PC-9 (cell line): ENCODE data around the gene CCDC88C. TPM values are rescaled to one million over a fixed set of nuclear protein-coding genes. Genes with fewer than 3 reads are reported as not detected.

Source experiments
- BruUV-seq: library from RNA; stranded (reverse); fragments of 400-500 nt; replicated peaks from 2 replicates; lab custom pipeline; 2021; lab: Mats Ljungman, UMichigan
- CTCF ChIA-PET: fragments of 300-600 bp; sonication (Branson Sonifier 250); formaldehyde crosslinking; loops from one replicate; lab custom pipeline; 2022; ENCODE audit warnings: antibody characterized with exemption; lab: Charles Lee
- POLR2A ChIA-PET: fragments of 300-600 bp; sonication (Branson Sonifier 250); formaldehyde crosslinking; loops from one replicate; lab custom pipeline; 2022; ENCODE audit warnings: antibody characterized with exemption; ENCODE audit not compliant: unreplicated experiment; lab: Charles Lee
- DNase-seq, 2 experiments: peaks; one replicate each; pipeline versions ENCODE4 v3.0.0 to v3.0.0-alpha.2; 2015 to 2022; ENCODE audit warnings: mixed read lengths in 1 of 2
- H2AFZ ChIP-seq: fragments of 200-600 bp; sonication (generic); 2 replicates; pipeline ENCODE4 v1.8.1; 2017; ENCODE audit warnings: antibody characterized with exemption
- H3F3A ChIP-seq: fragments of 200-600 bp; sonication (generic); 2 replicates; pipeline ENCODE4 v1.8.1; 2017; ENCODE audit warnings: antibody characterized with exemption, mild to moderate bottlenecking, low read depth; ENCODE audit not compliant: insufficient read depth
- H3K27ac ChIP-seq: fragments of 200-600 bp; sonication (generic); 2 replicates; pipeline ENCODE4 v1.6.1; 2016; ENCODE audit warnings: mixed run types
- H3K27me3 ChIP-seq: fragments of 200-600 bp; sonication (generic); 2 replicates; pipeline ENCODE4 v1.6.1; 2016; ENCODE audit warnings: low read depth, mixed run types; ENCODE audit not compliant: insufficient read depth
- H3K36me3 ChIP-seq: fragments of 200-600 bp; sonication (generic); 2 replicates; pipeline ENCODE4 v1.6.1; 2016; ENCODE audit warnings: low read depth, mixed run types
- H3K4me1 ChIP-seq: fragments of 200-600 bp; sonication (generic); replicated peaks from 2 replicates; pipeline ENCODE4 v1.6.1; 2016; ENCODE audit warnings: mixed run types; ENCODE audit not compliant: insufficient read depth
- H3K4me2 ChIP-seq: fragments of 200-600 bp; sonication (generic); 2 replicates; pipeline ENCODE4 v1.6.1; 2017; ENCODE audit warnings: mixed run types
- H3K4me3 ChIP-seq: fragments of 200-600 bp; sonication (generic); 2 replicates; pipeline ENCODE4 v1.6.1; 2016; ENCODE audit warnings: mixed run types
- H3K79me2 ChIP-seq: fragments of 200-600 bp; sonication (generic); 2 replicates; pipeline ENCODE4 v1.6.1; 2017; ENCODE audit warnings: low read depth, mixed run types
- H3K9me2 ChIP-seq: fragments of 200-600 bp; sonication (generic); 2 replicates; pipeline ENCODE4 v1.8.1; 2017; ENCODE audit warnings: mild to moderate bottlenecking; ENCODE audit not compliant: insufficient read depth
- H3K9me3 ChIP-seq: fragments of 200-600 bp; sonication (generic); 2 replicates; pipeline ENCODE4 v1.8.1; 2016; ENCODE audit warnings: low read depth; ENCODE audit not compliant: insufficient read depth
- H4K20me1 ChIP-seq: fragments of 200-600 bp; sonication (generic); 2 replicates; pipeline ENCODE4 v1.8.1; 2017; ENCODE audit not compliant: insufficient read depth
- CTCF ChIP-seq: fragments of 200-600 bp; sonication (generic); conservative IDR thresholded peaks from 2 replicates; pipeline ENCODE4 v1.6.1; 2017; ENCODE audit warnings: mixed run types, antibody characterized with exemption, mild to moderate bottlenecking, moderate library complexity
- EZH2 ChIP-seq: fragments of 200-600 bp; sonication (generic); IDR thresholded peaks from 2 replicates; pipeline ENCODE4 v1.8.0; 2017; ENCODE audit warnings: antibody characterized with exemption, low read depth
- intact Hi-C: fragments of 100-400 bp; cut with micrococcal nuclease; formaldehyde crosslinking; loops from one replicate; pipeline ENCODE4 v1.10.0; 2022; ENCODE audit not compliant: unreplicated experiment
- total RNA-seq: library from RNA; stranded (reverse); gene quantifications from 2 replicates; pipeline ENCODE4 v1.2.3, GENCODE V29; 2021

Gene CCDC88C
- total RNA-seq, 1 experiment from 2014 or later, result 7.4 TPM

DNA sequence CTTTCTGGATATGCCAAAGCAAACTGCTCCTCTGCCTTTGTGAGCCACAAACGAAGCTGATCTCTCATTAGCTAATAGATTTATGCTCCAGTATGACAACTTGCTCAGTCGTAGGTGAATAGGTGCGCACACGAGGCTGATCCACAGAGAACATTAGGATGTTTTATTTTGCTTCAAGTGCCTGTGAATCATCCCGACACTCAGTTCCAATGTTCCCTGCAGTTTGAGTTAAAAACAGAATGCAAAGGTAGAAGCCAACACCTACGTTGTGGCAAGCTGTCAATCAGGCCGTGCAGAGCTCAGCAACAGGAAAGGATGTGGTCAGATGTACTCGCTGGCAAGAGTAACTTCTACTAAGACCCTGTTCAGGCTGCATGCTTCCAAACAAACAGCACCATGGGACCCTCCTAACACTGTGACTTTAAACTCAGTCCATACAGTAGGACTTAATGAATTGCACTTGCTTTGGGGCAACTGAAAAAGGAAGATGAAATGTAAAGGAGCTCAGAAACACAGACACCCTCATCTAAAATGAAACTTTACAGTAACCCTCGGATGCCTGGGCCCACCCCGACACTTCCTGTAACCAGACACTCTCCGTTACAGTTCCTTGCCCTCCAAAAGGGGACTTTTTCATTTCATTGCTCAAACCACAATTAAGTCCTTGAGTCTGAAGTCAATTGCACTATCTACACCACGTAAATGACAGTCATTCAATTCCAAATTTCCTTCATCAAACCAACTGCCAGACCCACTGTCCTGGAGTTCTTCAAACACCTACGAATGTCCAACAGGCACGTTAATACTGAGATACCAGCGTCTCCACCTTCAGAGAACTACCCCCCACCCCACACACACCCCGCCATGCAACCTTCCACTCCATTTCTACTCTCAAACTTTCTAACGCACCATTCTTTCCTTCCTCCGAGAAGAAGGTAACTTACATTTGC lies 1.6 kb downstream of the CCDC88C start:
- Histone ChIP-seq H3K27ac (no peak overlapping the region), H4K20me1 (no peaks in the 10 kb centered on the region), H3K4me1 (peaks cover 14% of the 10 kb centered on the region), H3K36me3 (no peaks in the 10 kb centered on the region), H3K27me3 (no peaks in the 10 kb centered on the region), H3K9me2 (no peaks in the 10 kb centered on the region), H3K4me2 (peak overlapping the region; percentile 91), H2AFZ (peak overlapping the region; percentile 79), H3K79me2 (no peaks in the 10 kb centered on the region), H3K4me3 (peak overlapping the region; percentile 83), H3F3A (peaks cover 6% of the 10 kb centered on the region; the same call in 1 of the 2 replicates), H3K9me3 (no peaks in the 10 kb centered on the region)
- POLR2A ChIA-PET, result no interaction called here
- DNase-seq, result no peak
- TF ChIP-seq EZH2 (no peak), CTCF (no peak)
- CTCF ChIA-PET, result no interaction called here
- TSS peak; percentile 20 for BruUV-seq
- intact Hi-C loops, result loop anchor here (5.0 kb wide), 1 partner anchor 49 kb away; no protein-coding TSS in a partner anchor

GRCh38 chr14:91414475-91414833 lies 3.2 kb downstream of the CCDC88C start:
- H3K9me3 ChIP-seq, result no peaks in the 10 kb centered on the region
- H3K27ac ChIP-seq, result no peak overlapping the region
- H3K79me2 ChIP-seq, result no peaks in the 10 kb centered on the region
- no peaks in the 10 kb centered on the region for H4K20me1 ChIP-seq
- H3K4me2 ChIP-seq, result no peak overlapping the region
- H3K4me3 ChIP-seq, result no peak overlapping the region
- ChIA-PET CTCF (no interaction called here), POLR2A (no interaction called here)
- TF ChIP-seq EZH2 (no peak), CTCF (no peak)
- BruUV-seq, result no TSS peak
- no peaks in the 10 kb centered on the region for H3K36me3 ChIP-seq
- H3K9me2 ChIP-seq, result no peaks in the 10 kb centered on the region
- no peak for DNase-seq
- H3K27me3 ChIP-seq, result no peaks in the 10 kb centered on the region
- H2AFZ ChIP-seq, result no peak overlapping the region
- intact Hi-C loops, result no loop called here
- peaks cover 6% of the 10 kb centered on the region; the same call in 1 of the 2 replicates for H3F3A ChIP-seq
- peaks cover 14% of the 10 kb centered on the region for H3K4me1 ChIP-seq

GRCh38 chr14:91413547-91414474 lies 3.8 kb downstream of the CCDC88C start:
- H3K9me3 ChIP-seq, result no peaks in the 10 kb centered on the region
- no peaks in the 10 kb centered on the region for H3K27me3 ChIP-seq
- no peaks in the 10 kb centered on the region for H3K79me2 ChIP-seq
- DNase-seq, result peak; percentile 50 to 73
- H3K36me3 ChIP-seq, result no peaks in the 10 kb centered on the region
- BruUV-seq, result no TSS peak
- H3F3A ChIP-seq, result peaks cover 6% of the 10 kb centered on the region; the same call in 1 of the 2 replicates
- no peak for TF ChIP-seq EZH2
- no peak for TF ChIP-seq CTCF
- H2AFZ ChIP-seq, result no peak overlapping the region
- ChIA-PET CTCF (interaction anchor here (0.6 kb wide), 2 partner anchors 47 to 241 kb away, joined by 3 read pairs; no protein-coding TSS in a partner anchor), POLR2A (no interaction called here)
- no peaks in the 10 kb centered on the region for H4K20me1 ChIP-seq
- no peak overlapping the region for H3K27ac ChIP-seq
- intact Hi-C loops, result no loop called here
- H3K4me1 ChIP-seq, result peaks cover 14% of the 10 kb centered on the region
- H3K9me2 ChIP-seq, result no peaks in the 10 kb centered on the region
- no peak overlapping the region for H3K4me3 ChIP-seq
- H3K4me2 ChIP-seq, result 0 out of 2 replicates have a peak overlapping the region, but pooled peaks have one; percentile 23
